AML-193 (cell line): ENCODE results near the gene OPTN.

ENCODE experiments used
- DNase-seq, 2 experiments: peaks; one replicate each; lab custom pipeline; 2025; lab: John Stamatoyannopoulos, UW

Gene OPTN

GRCh38 chr10:13184276-13184675, 84.3 kb downstream of the OPTN start:
- DNase-seq: no peak

DNA sequence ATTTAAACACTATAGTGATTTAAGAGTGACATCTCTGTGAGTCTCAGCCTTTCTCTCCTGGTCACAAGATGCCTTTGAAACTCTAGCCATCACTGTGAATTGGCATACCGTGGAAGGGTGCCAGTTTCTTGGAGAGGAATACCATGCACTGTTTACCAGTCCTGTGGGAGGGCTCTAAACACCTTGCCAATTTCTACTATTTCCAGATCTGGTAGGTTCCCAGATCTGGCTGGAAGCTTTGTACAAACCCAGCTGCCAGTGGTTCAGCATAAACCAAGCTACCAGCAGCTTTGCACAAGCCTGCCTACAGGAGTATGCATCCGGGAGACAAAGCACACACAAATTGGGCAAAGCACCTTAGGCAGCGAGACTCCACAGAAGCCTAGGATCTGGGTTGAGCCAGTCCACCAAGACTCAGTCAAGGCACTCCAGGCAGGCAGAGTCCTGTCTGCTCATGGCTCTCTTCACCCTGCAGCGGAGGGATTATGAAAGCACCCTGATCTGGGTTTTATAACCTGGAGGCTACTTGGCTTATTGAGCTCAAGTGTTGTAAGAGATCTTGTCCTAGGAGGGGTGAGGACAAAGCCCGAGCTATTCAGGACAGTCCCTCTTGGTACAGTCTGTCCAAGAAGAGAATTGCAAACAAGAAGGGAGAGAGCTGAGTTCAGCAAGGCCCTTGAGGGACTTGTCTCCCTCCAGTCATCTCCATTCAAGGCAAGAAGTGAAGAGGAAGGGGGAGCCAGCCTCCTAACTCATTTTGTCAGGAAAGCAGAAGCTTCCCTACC, 85.0 kb downstream of the OPTN start:
- DNase-seq: no peak

DNA sequence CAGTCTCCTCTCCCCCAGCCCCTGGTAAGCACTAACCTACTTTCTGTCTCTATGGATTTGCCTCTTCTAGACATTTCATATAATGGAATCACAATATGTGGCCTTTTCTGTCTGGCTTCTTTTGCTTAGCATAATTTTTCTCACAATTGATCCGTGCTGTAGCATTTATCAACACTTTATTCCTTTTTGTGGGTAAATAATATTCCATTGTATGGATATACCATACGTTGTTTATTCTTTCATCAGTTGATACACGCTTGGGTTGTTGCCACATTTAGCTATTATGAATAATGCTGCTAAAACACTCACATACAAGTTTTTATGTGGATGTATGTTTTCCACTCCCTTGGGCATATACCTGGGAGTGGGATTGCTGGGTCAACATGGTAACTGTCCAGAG, 87.2 kb downstream of the OPTN start:
- DNase-seq: no peak
